ENCODE measurements around the gene TMSB4X. TPM values are rescaled to one million over a fixed set of nuclear protein-coding genes. Genes with fewer than 3 reads are reported as not detected.

The TMSB4X gene
- total RNA-seq (1,000 to 10,000 TPM in 3 of 10 donors, 100 to 1,000 TPM in 7; 700 to 2,442 (median 850) TPM), polyA plus RNA-seq (1,000 to 10,000 TPM; 2,617 to 3,026 TPM)
- long read RNA-seq, donor 1, transcript TMSB4X-203 (2 exons, 1,702 nt), result minor isoform, 7 of 335 reads
- long read RNA-seq, donor 1, transcript TMSB4X-204 (3 exons, 628 nt), result major isoform, 299 of 335 reads
- long read RNA-seq, donor 1, partial matches to known transcripts, result 27 of 335 reads
- long read RNA-seq, donor 1, other reads (novel, unspliced or antisense), result 1 of 335 reads
- long read RNA-seq, donor 2, transcript TMSB4X-204 (3 exons, 628 nt), result major isoform, 314 of 348 reads
- long read RNA-seq, donor 2, partial matches to known transcripts, result 30 of 348 reads
- long read RNA-seq, donor 2, other reads (novel, unspliced or antisense), result 0 of 348 reads
- long read RNA-seq, donor 3, transcript TMSB4X-204 (3 exons, 628 nt), result major isoform, 50 of 53 reads
- long read RNA-seq, donor 3, partial matches to known transcripts, result 0 of 53 reads
- long read RNA-seq, donor 3, other reads (novel, unspliced or antisense), result 2 of 53 reads

GRCh38 chrX:12974796-12975669, at the start of gene TMSB4X:
TSS of gene TMSB4X (plus strand) at chrX:12975110.
- peak in 1 of 9 donors; percentile 2 for TF ChIP-seq CTCF (IDR thresholded peaks at IDR 0.05)
- H3K27ac ChIP-seq, result peak within 1 kb of the TSS; percentile 88 to 99 (median 96)
- H3K9me3 ChIP-seq, result peaks cover 0 to 4% (median 0%) of the 10 kb centered on the region in 11 donors
- H3K27me3 ChIP-seq, result peaks cover 0 to 69% (median 0%) of the 10 kb centered on the region in 7 donors
- peak; percentile 77 to 95 (median 86) for ATAC-seq
- peaks cover 0 to 16% (median 0%) of the 10 kb centered on the region in 9 donors for H3K36me3 ChIP-seq
- H3K4me1 ChIP-seq, result peaks cover 0 to 64% (median 6%) of the 10 kb centered on the region in 9 donors
- intact Hi-C loops (cut with DNase I), result loop anchor here (5.0 to 10.0 kb wide), 14 partner anchors 52 to 512 kb away; no protein-coding TSS in a partner anchor
- WGBS, 2 donors, result 1% methylated on average over 45 to 59 of the region's 60 CpGs
- peak; percentile 83 for DNase-seq
- peak within 1 kb of the TSS; percentile 50 to 98 (median 86) for H3K4me3 ChIP-seq

- WGBS, 2 donors, result 81 to 82% methylated on average over 4 of the region's 4 CpGs
- Histone ChIP-seq H3K27me3 (peaks cover 0 to 43% (median 0%) of the 10 kb centered on the region in 7 donors), H3K9me3 (no peaks in the 10 kb centered on the region)
These were observed 45.2 kb upstream of the TMSB4X start for GRCh38 chrX:12929701-12930100.

GRCh38 chrX:12930150-12930549, 44.8 kb upstream of the TMSB4X start:
- TF ChIP-seq CTCF (IDR thresholded peaks at IDR 0.05), result no peak
- WGBS, 2 donors, result 81 to 90% methylated on average over 2 of the region's 2 CpGs
- H3K36me3 ChIP-seq, result no peaks in the 10 kb centered on the region
- DNase-seq (no peak), ATAC-seq (no peak)
- H3K4me3 ChIP-seq, result no peak overlapping the region
- H3K27me3 ChIP-seq, result peaks cover 0 to 43% (median 0%) of the 10 kb centered on the region in 7 donors
- intact Hi-C loops (cut with DNase I), result no loop called here
- no peak overlapping the region for H3K27ac ChIP-seq
- no peaks in the 10 kb centered on the region for H3K4me1 ChIP-seq
- H3K9me3 ChIP-seq, result no peaks in the 10 kb centered on the region

More at GRCh38 chrX:12929701-12930100, 45.2 kb upstream of the TMSB4X start:
- H3K36me3 ChIP-seq, result no peaks in the 10 kb centered on the region
- ATAC-seq, result no peak
- no peaks in the 10 kb centered on the region for H3K4me1 ChIP-seq
- TF ChIP-seq CTCF (IDR thresholded peaks at IDR 0.05), result no peak
- no peak overlapping the region for H3K4me3 ChIP-seq
- DNase-seq, result no peak
- intact Hi-C loops (cut with DNase I), result no loop called here
- H3K27ac ChIP-seq, result no peak overlapping the region

GRCh38 chrX:12932244-12932643, 42.7 kb upstream of the TMSB4X start:
- 90 to 92% methylated on average over 1 of the region's 1 CpG for WGBS, 2 donors

More at GRCh38 chrX:12932244-12932643, 42.7 kb upstream of the TMSB4X start:
- Histone ChIP-seq H3K4me3 (no peak overlapping the region), H3K27me3 (peaks cover 0 to 37% (median 0%) of the 10 kb centered on the region in 7 donors), H3K36me3 (no peaks in the 10 kb centered on the region), H3K4me1 (no peaks in the 10 kb centered on the region), H3K9me3 (peaks cover 0 to 7% (median 0%) of the 10 kb centered on the region in 11 donors), H3K27ac (no peak overlapping the region)
- DNase-seq, result no peak
- ATAC-seq, result no peak
- no peak for TF ChIP-seq CTCF (IDR thresholded peaks at IDR 0.05)
- intact Hi-C loops (cut with DNase I), result no loop called here
